ENCODE measurements around the gene FBXW2.

DNA sequence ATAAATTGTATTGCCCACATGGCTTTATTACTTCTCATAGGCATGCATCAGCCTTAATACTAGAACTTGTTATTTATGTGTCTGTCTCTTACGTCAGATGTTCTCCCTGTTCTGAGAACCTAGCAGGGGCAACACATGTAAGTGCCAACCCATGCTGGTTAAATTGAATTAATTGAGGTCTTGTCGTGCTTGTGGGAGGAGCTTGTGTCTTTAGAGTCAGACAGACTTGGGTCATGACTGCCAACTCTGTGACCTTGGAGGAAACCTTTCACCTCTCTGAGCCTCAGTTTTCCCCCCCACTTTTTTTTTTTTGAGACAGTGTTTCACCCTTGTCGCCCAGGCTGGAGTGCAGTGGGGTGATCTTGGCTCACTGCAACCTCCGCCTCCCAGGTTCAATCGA lies 76.7 kb downstream of the FBXW2 start:
- TF ChIP-seq, protein P1, sequence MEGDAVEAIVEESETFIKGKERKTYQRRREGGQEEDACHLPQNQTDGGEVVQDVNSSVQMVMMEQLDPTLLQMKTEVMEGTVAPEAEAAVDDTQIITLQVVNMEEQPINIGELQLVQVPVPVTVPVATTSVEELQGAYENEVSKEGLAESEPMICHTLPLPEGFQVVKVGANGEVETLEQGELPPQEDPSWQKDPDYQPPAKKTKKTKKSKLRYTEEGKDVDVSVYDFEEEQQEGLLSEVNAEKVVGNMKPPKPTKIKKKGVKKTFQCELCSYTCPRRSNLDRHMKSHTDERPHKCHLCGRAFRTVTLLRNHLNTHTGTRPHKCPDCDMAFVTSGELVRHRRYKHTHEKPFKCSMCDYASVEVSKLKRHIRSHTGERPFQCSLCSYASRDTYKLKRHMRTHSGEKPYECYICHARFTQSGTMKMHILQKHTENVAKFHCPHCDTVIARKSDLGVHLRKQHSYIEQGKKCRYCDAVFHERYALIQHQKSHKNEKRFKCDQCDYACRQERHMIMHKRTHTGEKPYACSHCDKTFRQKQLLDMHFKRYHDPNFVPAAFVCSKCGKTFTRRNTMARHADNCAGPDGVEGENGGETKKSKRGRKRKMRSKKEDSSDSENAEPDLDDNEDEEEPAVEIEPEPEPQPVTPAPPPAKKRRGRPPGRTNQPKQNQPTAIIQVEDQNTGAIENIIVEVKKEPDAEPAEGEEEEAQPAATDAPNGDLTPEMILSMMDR (IDR thresholded peaks at IDR 0.05), result no peak
- no peak for TF ChIP-seq POLR2A (IDR thresholded peaks at IDR 0.05)
